Measurements from ENCODE around the gene HES2.
"Not testable (repeated sequence)": the region's sequence is repeated elsewhere in the genome, so short reads cannot be mapped to it uniquely, and the experiment has no call there.

The HES2 gene

GRCh38 chr1:6391951-6392808 lies 27.5 kb downstream of the HES2 start:
- DNase-seq (ENCODE audit: low read depth in 2 of 2, low spot score in 1 of 2): no peak

GRCh38 chr1:6389971-6390370 lies 29.7 kb downstream of the HES2 start:
- no peak for DNase-seq (ENCODE audit: low read depth in 2 of 2, low spot score in 1 of 2)

GRCh38 chr1:6386371-6386949 lies 33.3 kb downstream of the HES2 start:
- no peak for DNase-seq (ENCODE audit: low read depth in 2 of 2, low spot score in 1 of 2)

GRCh38 chr1:6385488-6386191 lies 34.1 kb downstream of the HES2 start:
- DNase-seq (ENCODE audit: low read depth in 2 of 2, low spot score in 1 of 2): no peak

- no peak for DNase-seq (ENCODE audit: low read depth in 2 of 2, low spot score in 1 of 2)
These were observed 34.8 kb downstream of the HES2 start for GRCh38 chr1:6384962-6385361.

- no peak for DNase-seq (ENCODE audit: low read depth in 2 of 2, low spot score in 1 of 2)
These were observed 35.6 kb downstream of the HES2 start for GRCh38 chr1:6384135-6384534.

GRCh38 chr1:6380037-6380436 lies 39.7 kb downstream of the HES2 start:
- no peak for DNase-seq (ENCODE audit: low read depth in 2 of 2, low spot score in 1 of 2)

- DNase-seq (ENCODE audit: low read depth in 2 of 2, low spot score in 1 of 2): no peak
These were observed 41.5 kb downstream of the HES2 start for GRCh38 chr1:6378096-6378746.

GRCh38 chr1:6373961-6374720 lies 45.6 kb downstream of the HES2 start:
- DNase-seq (ENCODE audit: low read depth in 2 of 2, low spot score in 1 of 2): no peak

- not testable (repeated sequence) for DNase-seq (ENCODE audit: low read depth in 2 of 2, low spot score in 1 of 2)
These were observed 47.5 kb downstream of the HES2 start for GRCh38 chr1:6372236-6372635.

- DNase-seq (ENCODE audit: low read depth in 2 of 2, low spot score in 1 of 2): no peak
These were observed 49.7 kb downstream of the HES2 start for GRCh38 chr1:6370006-6370405.

GRCh38 chr1:6367381-6368012 lies 52.2 kb downstream of the HES2 start:
- no peak for DNase-seq (ENCODE audit: low read depth in 2 of 2, low spot score in 1 of 2)

GRCh38 chr1:6365047-6365446 lies 54.7 kb downstream of the HES2 start:
- no peak for DNase-seq (ENCODE audit: low read depth in 2 of 2, low spot score in 1 of 2)

- DNase-seq (ENCODE audit: low read depth in 2 of 2, low spot score in 1 of 2): not testable (repeated sequence)
These were observed 56.4 kb downstream of the HES2 start for GRCh38 chr1:6363085-6363884.
